ENCODE results near the gene IGFBP5. TPM values are rescaled to one million over a fixed set of nuclear protein-coding genes. Genes with fewer than 3 reads are reported as not detected.

The IGFBP5 gene
- total RNA-seq, 2 experiments from 2014 or later, result not detected

GRCh38 chr2:216661639-216662375 lies 33.5 kb downstream of the IGFBP5 start:
- Histone ChIP-seq H3K27ac (ENCODE audit: low read depth, low read length, poor library complexity, severe bottlenecking) (no peak overlapping the region), H2AFZ (ENCODE audit: low read length) (no peak overlapping the region), H3K4me2 (ENCODE audit: low read length) (no peak overlapping the region), H3K36me3 (ENCODE audit: insufficient read depth, low read length) (no peaks in the 10 kb centered on the region), H4K20me1 (ENCODE audit: insufficient read depth, low read length) (no peaks in the 10 kb centered on the region), H3K4me3 (ENCODE audit: low read depth, low read length, poor library complexity, severe bottlenecking) (no peak overlapping the region), H3K9me3 (ENCODE audit: low read length) (no peaks in the 10 kb centered on the region), H3K4me1 (ENCODE audit: insufficient read depth, low read length, poor library complexity, severe bottlenecking) (no peaks in the 10 kb centered on the region), H3K9me2 (ENCODE audit: insufficient read depth, low read length) (no peaks in the 10 kb centered on the region), H3K79me2 (ENCODE audit: insufficient read depth, low read depth, low read length) (no peaks in the 10 kb centered on the region)
- no TSS peak for BruUV-seq (replicated peaks)
- intact Hi-C loops (cut with micrococcal nuclease; ENCODE audit: unreplicated experiment), result loop anchor here (10.0 kb wide), 1 partner anchor 437 kb away; no protein-coding TSS in a partner anchor
- ChIA-PET POLR2A (interaction anchor here (0.6 to 1.0 kb wide), 2 partner anchors 43 to 146 kb away, joined by 3 to 6 read pairs; no protein-coding TSS in a partner anchor), CTCF (ENCODE audit: unreplicated experiment) (no interaction called here)
- DNase-seq (ENCODE audit: low spot score), result peak; percentile 8
- TF ChIP-seq, protein P1, sequence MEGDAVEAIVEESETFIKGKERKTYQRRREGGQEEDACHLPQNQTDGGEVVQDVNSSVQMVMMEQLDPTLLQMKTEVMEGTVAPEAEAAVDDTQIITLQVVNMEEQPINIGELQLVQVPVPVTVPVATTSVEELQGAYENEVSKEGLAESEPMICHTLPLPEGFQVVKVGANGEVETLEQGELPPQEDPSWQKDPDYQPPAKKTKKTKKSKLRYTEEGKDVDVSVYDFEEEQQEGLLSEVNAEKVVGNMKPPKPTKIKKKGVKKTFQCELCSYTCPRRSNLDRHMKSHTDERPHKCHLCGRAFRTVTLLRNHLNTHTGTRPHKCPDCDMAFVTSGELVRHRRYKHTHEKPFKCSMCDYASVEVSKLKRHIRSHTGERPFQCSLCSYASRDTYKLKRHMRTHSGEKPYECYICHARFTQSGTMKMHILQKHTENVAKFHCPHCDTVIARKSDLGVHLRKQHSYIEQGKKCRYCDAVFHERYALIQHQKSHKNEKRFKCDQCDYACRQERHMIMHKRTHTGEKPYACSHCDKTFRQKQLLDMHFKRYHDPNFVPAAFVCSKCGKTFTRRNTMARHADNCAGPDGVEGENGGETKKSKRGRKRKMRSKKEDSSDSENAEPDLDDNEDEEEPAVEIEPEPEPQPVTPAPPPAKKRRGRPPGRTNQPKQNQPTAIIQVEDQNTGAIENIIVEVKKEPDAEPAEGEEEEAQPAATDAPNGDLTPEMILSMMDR (conservative IDR thresholded peaks at IDR 0.05; ENCODE audit: low read length), result peak; percentile 24; the same call in 1 of the 2 replicates
- no peak for TF ChIP-seq EZH2phosphoT487 (IDR thresholded peaks at IDR 0.05; ENCODE audit: borderline replicate concordance, low read depth, low read length)

GRCh38 chr2:216661051-216661450 lies 34.3 kb downstream of the IGFBP5 start:
- H3K36me3 ChIP-seq (ENCODE audit: insufficient read depth, low read length), result no peaks in the 10 kb centered on the region
- intact Hi-C loops (cut with micrococcal nuclease; ENCODE audit: unreplicated experiment), result loop anchor here (10.0 kb wide), 1 partner anchor 436 kb away; no protein-coding TSS in a partner anchor

More at GRCh38 chr2:216661051-216661450, 34.3 kb downstream of the IGFBP5 start:
- TF ChIP-seq, protein P1 (conservative IDR thresholded peaks at IDR 0.05; ENCODE audit: low read length), result no peak
- no peak for TF ChIP-seq EZH2phosphoT487 (IDR thresholded peaks at IDR 0.05; ENCODE audit: borderline replicate concordance, low read depth, low read length)
- no peak overlapping the region for H3K27ac ChIP-seq (ENCODE audit: low read depth, low read length, poor library complexity, severe bottlenecking)
- no peaks in the 10 kb centered on the region for H3K9me2 ChIP-seq (ENCODE audit: insufficient read depth, low read length)
- no peaks in the 10 kb centered on the region for H4K20me1 ChIP-seq (ENCODE audit: insufficient read depth, low read length)
- ChIA-PET POLR2A (interaction anchor here (0.6 kb wide), 2 partner anchors 145 to 287 kb away, joined by 5 to 6 read pairs; no protein-coding TSS in a partner anchor), CTCF (ENCODE audit: unreplicated experiment) (no interaction called here)
- no peaks in the 10 kb centered on the region for H3K4me1 ChIP-seq (ENCODE audit: insufficient read depth, low read length, poor library complexity, severe bottlenecking)
- no TSS peak for BruUV-seq (replicated peaks)
- no peak for DNase-seq (ENCODE audit: low spot score)
- no peak overlapping the region for H3K4me2 ChIP-seq (ENCODE audit: low read length)
- no peaks in the 10 kb centered on the region for H3K9me3 ChIP-seq (ENCODE audit: low read length)
- no peaks in the 10 kb centered on the region for H3K79me2 ChIP-seq (ENCODE audit: insufficient read depth, low read depth, low read length)
- no peak overlapping the region for H3K4me3 ChIP-seq (ENCODE audit: low read depth, low read length, poor library complexity, severe bottlenecking)
- no peak overlapping the region for H2AFZ ChIP-seq (ENCODE audit: low read length)
